Neuron (in vitro differentiated cells): ENCODE measurements around the gene ASB18.

ENCODE experiments used
- H2AFZ ChIP-seq: one replicate; pipeline ENCODE4 v1.6.1; 2013; ENCODE audit warnings: low read depth, mild to moderate bottlenecking, inconsistent platforms, low read length, moderate library complexity
- H3K27me3 ChIP-seq: one replicate; pipeline ENCODE4 v1.6.1; 2013; ENCODE audit warnings: low read length; ENCODE audit not compliant: insufficient read depth
- H3K36me3 ChIP-seq: one replicate; pipeline ENCODE4 v1.6.1; 2013; ENCODE audit warnings: low read length; ENCODE audit not compliant: insufficient read depth
- H3K4me1 ChIP-seq: one replicate; pipeline ENCODE4 v1.6.1; 2013; ENCODE audit warnings: low read length; ENCODE audit not compliant: insufficient read depth
- H3K4me3 ChIP-seq: 2 replicates; pipeline ENCODE4 v1.5.1; 2013; ENCODE audit warnings: mild to moderate bottlenecking, low read length, moderate library complexity
- H3K9me3 ChIP-seq: one replicate; pipeline ENCODE4 v1.6.1; 2013; ENCODE audit warnings: low read length

The ASB18 gene

DNA sequence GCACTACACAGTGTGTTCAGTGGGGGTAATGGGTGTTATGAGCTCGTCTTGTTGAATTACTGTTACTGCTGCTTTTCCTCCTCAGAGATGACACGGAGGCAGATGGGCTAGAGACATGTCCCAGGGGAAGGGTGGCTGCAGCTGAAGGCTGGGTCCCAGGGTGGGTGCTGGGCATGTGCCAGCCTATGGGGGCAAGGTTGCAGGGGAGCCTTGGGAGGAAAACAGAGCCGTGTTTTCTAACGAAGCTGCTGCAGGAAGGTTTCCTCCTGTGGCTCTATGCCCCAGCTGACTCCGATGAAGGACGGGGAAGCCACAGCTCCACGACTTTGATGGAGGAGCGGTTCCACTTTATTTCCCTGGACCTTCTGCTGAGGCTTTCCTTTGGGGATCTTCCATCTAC is 42.4 kb downstream of the ASB18 start:
- no peak overlapping the region for H3K4me3 ChIP-seq
- peaks cover 8% of the 10 kb centered on the region for H3K9me3 ChIP-seq
- H2AFZ ChIP-seq: no peak overlapping the region
- H3K4me1 ChIP-seq: no peaks in the 10 kb centered on the region
- H3K36me3 ChIP-seq: no peaks in the 10 kb centered on the region
- no peaks in the 10 kb centered on the region for H3K27me3 ChIP-seq

DNA sequence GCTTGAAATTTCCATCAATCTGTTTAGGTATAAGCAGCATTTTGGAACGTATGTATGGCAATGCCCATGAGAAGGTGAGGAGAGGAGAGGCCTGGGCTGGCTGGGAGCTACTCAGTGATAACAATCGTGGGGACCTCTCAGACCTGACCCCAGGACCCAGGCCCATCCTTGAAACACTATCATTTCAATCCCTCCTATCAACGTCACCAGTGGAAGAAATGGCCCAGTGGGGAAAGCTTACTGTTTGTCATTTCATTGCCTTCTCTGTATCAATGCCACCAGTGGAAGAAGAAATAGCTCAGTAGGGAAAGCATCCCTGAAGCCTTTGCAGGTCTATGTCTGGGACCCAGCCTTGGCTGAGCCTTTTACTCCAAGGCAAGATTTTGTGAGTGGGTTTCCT is 44.8 kb downstream of the ASB18 start:
- Histone ChIP-seq H3K4me3 (no peak overlapping the region), H3K36me3 (no peaks in the 10 kb centered on the region), H2AFZ (no peak overlapping the region), H3K9me3 (peaks cover 12% of the 10 kb centered on the region), H3K27me3 (no peaks in the 10 kb centered on the region), H3K4me1 (no peaks in the 10 kb centered on the region)

DNA sequence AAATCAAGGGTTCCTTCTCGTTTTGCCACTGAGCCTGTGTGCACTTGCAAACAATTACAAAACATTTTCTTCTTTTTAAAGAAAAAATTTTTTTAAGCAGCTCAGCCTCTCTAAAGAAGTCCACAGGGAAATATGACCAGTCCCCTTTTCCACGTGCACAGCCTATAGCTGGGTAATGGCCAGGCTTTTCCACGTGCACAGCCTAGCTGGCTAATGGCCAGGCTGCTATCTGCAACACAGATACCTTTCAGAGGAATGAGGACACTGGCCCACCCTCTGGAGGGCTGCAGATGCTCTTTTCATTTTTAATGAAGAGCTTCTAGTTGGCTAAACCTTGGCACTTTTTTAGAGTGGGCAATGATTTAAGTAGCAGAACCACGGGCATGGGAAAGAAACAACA is 46.3 kb downstream of the ASB18 start:
- no peaks in the 10 kb centered on the region for H3K36me3 ChIP-seq

DNA sequence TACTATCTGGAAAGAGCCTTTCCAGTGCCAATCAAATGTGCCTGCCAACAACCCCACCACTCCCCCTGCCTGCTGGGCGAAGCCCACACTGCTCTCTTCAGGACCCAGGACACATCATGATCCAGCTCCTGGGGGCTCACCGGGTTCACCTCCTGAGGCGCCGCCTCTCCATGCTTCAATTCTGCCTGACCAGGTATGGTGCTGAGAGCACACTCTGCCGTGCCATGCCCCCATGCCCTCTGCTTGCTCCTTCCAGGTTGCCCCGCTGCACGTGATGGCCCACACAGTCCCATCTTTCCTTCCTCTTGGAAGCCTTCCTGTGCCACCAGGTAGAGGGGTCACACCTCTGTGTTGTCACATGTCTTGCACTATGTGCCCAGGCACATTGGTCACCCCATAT is 47.5 kb downstream of the ASB18 start:
- Histone ChIP-seq H3K27me3 (no peaks in the 10 kb centered on the region), H3K4me3 (no peak overlapping the region), H3K9me3 (peaks cover 14% of the 10 kb centered on the region), H2AFZ (no peak overlapping the region), H3K36me3 (no peaks in the 10 kb centered on the region), H3K4me1 (no peaks in the 10 kb centered on the region)

More for the DNA sequence above, 46.3 kb downstream of the ASB18 start:
- Histone ChIP-seq H2AFZ (no peak overlapping the region), H3K27me3 (no peaks in the 10 kb centered on the region), H3K9me3 (peaks cover 16% of the 10 kb centered on the region), H3K4me3 (no peak overlapping the region), H3K4me1 (no peaks in the 10 kb centered on the region)

DNA sequence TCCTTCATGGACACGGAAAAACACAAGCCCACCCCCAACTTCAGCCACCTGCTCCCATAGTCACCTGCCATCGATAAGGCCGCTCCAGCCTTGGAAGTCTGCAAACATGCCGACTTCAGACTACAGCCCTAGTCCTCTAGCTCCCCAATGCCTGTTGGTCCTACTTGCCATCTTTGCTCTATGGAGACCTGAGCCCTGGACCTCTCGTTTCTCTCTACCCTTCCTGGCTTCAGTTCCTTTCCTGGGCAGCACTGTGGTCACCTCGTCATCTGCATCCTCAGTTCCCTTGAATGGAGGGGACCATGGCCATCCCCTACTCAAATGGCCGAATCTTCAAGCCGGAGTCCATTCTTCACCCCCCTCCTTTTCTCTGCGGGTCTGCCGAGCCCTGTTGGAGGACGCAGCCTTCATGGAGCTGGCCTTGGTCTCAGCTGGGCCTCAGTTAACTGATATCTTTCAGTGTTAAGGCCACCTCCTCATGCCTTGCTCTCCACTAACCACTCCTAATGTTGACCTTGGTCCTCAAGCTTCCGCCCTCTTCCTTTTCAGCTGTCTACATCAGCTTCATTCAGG is 48.4 kb downstream of the ASB18 start:
- no peak overlapping the region for H2AFZ ChIP-seq
- no peaks in the 10 kb centered on the region for H3K36me3 ChIP-seq
- no peaks in the 10 kb centered on the region for H3K4me1 ChIP-seq
- no peak overlapping the region for H3K4me3 ChIP-seq
- H3K9me3 ChIP-seq: peaks cover 14% of the 10 kb centered on the region
- no peaks in the 10 kb centered on the region for H3K27me3 ChIP-seq

DNA sequence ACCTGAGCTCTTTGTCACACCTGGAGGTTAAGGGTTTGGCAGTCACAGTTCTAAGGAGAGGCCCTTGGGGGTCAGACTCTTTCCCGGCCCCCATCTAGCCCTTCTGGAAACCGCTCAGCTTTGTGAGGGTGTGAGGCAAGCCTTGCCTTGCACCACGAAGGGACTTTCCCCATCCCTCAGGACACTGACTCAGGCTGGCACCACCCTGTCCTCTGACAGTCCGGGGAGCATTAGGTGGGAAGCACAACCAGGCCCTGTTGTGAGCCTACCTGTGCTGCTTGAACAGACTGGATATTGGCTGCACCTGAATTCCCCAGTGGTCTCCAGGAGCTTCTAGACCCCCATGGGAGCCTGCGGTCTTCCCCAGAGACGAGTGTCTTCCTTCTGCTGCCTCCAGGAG is 49.0 kb downstream of the ASB18 start:
- no peaks in the 10 kb centered on the region for H3K27me3 ChIP-seq
- no peak overlapping the region for H3K4me3 ChIP-seq
- peaks cover 4% of the 10 kb centered on the region for H3K4me1 ChIP-seq
- H2AFZ ChIP-seq: no peak overlapping the region
- peaks cover 13% of the 10 kb centered on the region for H3K9me3 ChIP-seq
- no peaks in the 10 kb centered on the region for H3K36me3 ChIP-seq

DNA sequence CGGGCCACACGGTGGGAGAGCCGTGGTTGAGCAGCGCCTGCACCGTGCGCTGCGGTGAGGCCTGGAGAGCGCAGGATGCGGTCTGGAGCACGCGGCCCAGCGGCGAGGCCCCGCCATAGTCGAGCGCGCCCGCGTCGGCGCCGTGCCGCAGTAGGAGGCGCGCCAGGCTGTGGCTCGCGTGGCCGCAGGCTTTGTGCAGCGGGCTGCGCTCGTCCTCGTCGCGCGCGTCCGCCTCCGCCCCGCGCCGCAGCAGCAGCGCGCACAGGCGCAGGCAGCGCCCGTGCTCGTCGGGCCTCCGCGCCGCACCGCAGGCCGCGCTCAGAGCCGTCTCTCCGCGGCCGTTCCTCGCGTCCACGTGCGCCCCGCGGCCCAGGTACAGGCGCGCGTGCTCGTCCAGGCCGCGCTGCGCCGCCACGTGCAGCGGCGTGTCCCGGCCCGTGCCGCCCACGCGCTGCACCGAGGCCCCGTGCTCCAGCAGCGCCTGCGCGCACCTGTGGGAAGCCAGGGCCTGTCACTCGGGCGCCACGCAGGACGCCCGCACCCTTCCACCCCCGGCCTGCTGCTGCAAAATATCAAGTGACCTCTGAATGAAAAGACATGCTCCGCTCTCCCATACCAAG is 49.7 kb downstream of the ASB18 start:
- peaks cover 13% of the 10 kb centered on the region for H3K9me3 ChIP-seq
- H3K4me1 ChIP-seq: peaks cover 4% of the 10 kb centered on the region
- H3K36me3 ChIP-seq: no peaks in the 10 kb centered on the region
- no peak overlapping the region for H3K4me3 ChIP-seq
- no peak overlapping the region for H2AFZ ChIP-seq
- no peaks in the 10 kb centered on the region for H3K27me3 ChIP-seq

DNA sequence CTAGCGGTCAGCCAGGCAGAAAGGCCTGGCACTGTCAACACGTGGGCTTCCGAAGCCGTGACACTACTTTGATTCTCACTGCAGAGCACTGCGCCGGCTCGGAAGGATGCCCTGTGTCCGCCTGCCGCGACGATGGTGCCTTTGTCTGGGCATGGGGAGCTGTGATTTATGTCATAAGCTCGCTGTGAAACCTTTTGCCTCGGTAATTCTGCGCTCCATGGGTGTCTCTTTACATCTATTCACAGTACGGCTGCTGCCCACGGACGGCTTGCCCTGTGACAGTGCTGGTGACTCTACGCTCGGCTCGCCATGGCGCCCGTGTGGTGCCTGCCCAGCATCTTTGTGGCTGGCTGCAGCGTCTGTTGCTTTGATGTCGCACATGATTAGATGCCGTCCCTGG is 52.9 kb downstream of the ASB18 start:
- no peak overlapping the region for H3K4me3 ChIP-seq
- H2AFZ ChIP-seq: no peak overlapping the region
- peaks cover 8% of the 10 kb centered on the region for H3K4me1 ChIP-seq
- no peaks in the 10 kb centered on the region for H3K36me3 ChIP-seq
- H3K27me3 ChIP-seq: no peaks in the 10 kb centered on the region
- peaks cover 10% of the 10 kb centered on the region for H3K9me3 ChIP-seq

DNA sequence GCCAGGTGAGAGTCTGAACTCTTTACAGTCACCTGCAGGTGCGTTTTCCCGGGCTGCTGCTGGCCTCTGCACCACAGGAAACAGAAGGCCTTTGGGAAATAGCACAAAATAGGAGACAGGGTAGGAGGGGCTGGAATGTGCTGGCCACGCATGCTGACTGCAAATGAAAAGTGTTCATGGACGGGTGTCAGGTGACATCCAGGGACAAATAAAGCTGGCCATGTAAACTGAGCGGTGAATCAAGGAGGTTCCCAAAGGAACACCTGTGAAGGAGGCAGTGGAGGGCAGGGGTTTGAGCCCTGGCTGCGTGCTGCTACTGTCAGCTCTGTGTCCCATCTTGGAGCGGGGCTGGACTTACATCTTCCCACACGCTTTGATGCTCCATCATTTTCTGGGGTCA is 53.7 kb downstream of the ASB18 start:
- H3K36me3 ChIP-seq: no peaks in the 10 kb centered on the region

DNA sequence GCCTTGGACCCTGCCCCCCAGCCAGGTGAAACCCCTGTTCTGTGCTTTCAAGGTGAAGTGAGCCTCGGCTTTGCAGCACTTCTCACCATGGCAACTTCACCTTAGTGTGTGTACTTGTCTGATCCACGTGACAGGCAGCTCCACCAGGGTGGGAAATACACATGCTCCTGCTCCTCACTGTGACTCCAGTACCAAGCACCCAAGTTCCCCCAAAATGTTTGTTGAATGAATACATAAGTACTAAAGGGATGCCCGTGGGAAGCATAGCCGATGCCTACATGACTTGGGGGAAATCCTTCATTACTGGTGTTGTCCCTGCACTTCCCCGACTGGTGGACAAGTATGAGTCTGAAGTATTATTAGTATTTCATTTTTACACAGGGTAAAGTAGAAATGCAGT is 54.2 kb downstream of the ASB18 start:
- no peak overlapping the region for H2AFZ ChIP-seq
- no peaks in the 10 kb centered on the region for H3K27me3 ChIP-seq
- H3K36me3 ChIP-seq: no peaks in the 10 kb centered on the region
- peaks cover 8% of the 10 kb centered on the region for H3K4me1 ChIP-seq
- H3K4me3 ChIP-seq: no peak overlapping the region
- peaks cover 9% of the 10 kb centered on the region for H3K9me3 ChIP-seq

More for the DNA sequence above, 53.7 kb downstream of the ASB18 start:
- Histone ChIP-seq H2AFZ (no peak overlapping the region), H3K4me1 (peaks cover 8% of the 10 kb centered on the region), H3K9me3 (peaks cover 6% of the 10 kb centered on the region), H3K27me3 (no peaks in the 10 kb centered on the region), H3K4me3 (no peak overlapping the region)

DNA sequence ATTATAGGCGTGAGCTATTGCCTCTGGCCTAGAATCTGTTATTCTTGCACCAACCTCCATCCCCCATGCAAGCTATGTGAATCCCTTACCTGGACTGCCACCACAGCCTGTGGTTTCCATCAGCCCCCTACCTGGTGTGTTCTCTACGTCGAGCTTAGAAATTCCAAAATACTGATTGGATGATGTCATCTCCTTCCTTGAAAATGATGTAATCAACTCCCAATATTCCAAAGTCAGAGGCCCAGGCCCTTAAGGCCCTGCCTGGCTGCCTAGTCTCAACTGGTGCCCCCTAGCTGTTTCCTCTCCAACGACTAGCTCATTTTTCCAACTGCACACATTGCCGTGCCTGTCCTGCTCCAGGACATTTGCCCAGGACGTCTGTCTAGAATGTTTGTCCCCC is 54.7 kb downstream of the ASB18 start:
- no peak overlapping the region for H3K4me3 ChIP-seq

DNA sequence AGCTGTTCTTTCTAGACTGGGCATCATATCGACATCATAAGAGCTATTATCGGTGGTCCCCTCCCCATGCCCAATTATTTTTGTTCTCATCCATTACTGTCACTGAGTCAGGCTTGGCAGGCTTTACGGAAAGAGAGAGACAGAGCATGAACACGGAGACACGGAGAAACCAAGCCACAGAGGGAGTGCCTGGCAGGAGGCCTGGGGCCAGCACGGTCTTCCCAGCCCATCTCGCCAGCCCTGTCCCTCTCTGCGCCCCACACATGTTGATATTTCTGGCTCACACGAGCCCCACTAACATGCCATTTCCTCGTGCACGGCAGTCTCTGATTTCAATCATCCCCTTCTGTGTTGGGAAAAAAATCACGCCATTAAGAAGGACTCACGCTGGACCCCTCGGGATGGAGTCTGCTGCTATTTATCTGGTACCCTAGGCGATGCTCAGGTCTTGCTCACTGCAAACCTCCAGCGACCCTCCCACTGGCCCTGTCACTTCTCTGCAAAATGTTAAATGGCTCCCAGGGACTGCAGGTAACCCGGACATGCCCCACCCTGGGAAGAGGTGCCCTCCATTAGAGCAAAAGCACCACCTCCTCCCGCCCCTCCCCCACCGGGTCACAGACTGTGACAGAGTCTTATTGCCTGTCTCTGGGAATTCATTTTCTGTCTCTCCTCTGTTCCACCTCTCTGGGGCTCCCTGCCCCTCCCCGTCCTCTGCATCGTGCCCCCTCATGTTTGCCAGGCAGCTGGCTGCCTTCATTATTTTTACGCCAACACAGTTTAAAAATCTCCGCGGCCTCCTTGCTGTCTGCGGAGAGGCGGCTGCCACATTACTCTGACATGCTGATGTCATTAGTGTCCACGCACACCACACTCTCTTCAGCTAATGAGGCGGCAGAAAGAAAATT is 55.9 kb downstream of the ASB18 start:
- Histone ChIP-seq H2AFZ (no peak overlapping the region), H3K36me3 (no peaks in the 10 kb centered on the region), H3K4me1 (peaks cover 8% of the 10 kb centered on the region), H3K27me3 (no peaks in the 10 kb centered on the region), H3K9me3 (peaks cover 5% of the 10 kb centered on the region), H3K4me3 (no peak overlapping the region)

More for the DNA sequence above, 54.7 kb downstream of the ASB18 start:
- peaks cover 9% of the 10 kb centered on the region for H3K9me3 ChIP-seq
- H3K36me3 ChIP-seq: no peaks in the 10 kb centered on the region
- no peak overlapping the region for H2AFZ ChIP-seq
- no peaks in the 10 kb centered on the region for H3K27me3 ChIP-seq
- H3K4me1 ChIP-seq: peaks cover 8% of the 10 kb centered on the region

DNA sequence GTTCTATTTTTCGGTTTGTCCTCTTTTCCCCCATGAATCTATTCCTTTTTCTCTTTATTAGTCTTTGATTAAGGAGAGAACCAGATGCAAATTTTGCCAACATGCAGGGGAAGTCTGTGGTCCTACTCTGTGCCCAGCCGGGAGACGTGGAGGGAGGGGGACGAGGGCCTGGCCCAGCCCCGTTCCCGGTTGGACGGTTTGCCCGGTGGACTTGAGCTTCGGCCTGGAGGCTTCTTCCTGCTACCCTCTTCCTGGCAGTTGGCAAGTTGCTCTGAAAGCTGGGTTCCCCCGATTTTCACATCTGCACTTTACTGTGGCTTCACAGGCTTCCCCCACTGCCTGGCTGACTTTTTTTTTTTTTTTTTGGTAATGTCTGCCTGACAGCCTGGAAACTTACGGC is 56.7 kb downstream of the ASB18 start:
- H3K36me3 ChIP-seq: no peaks in the 10 kb centered on the region
- H3K27me3 ChIP-seq: no peaks in the 10 kb centered on the region
- peaks cover 5% of the 10 kb centered on the region for H3K9me3 ChIP-seq
- H2AFZ ChIP-seq: no peak overlapping the region
- peaks cover 8% of the 10 kb centered on the region for H3K4me1 ChIP-seq
- H3K4me3 ChIP-seq: no peak overlapping the region
